Pulmonary artery endothelial cell (primary cell): ENCODE data around the gene IFITM1. TPM values are rescaled to one million over a fixed set of nuclear protein-coding genes. Genes with fewer than 3 reads are reported as not detected.
"Not testable (repeated sequence)": the region's sequence is repeated elsewhere in the genome, so short reads cannot be mapped to it uniquely, and the experiment has no call there.

Source experiments
- DNase-seq: peaks from one replicate; pipeline ENCODE4 v3.0.0-alpha.2; 2011; ENCODE audit warnings: low read depth, low spot score
- total RNA-seq: library from RNA; depleted of rRNA; stranded (reverse); fragments of >200 nt; gene quantifications from 2 replicates; pipeline ENCODE4 v1.2.3, GENCODE V29; 2014

Gene IFITM1
- total RNA-seq, 1 donor from 2014 or later = 7.9 TPM

- DNase-seq = no peak
Measured at GRCh38 chr11:282630-283360, 31.0 kb upstream of the IFITM1 start.

- DNase-seq = no peak
Measured at GRCh38 chr11:283405-284104, 30.3 kb upstream of the IFITM1 start.

GRCh38 chr11:284105-285020 lies 29.5 kb upstream of the IFITM1 start:
- DNase-seq = no peak

- DNase-seq = no peak
Measured at GRCh38 chr11:285021-285893, 28.6 kb upstream of the IFITM1 start.

- DNase-seq = no peak
Measured at GRCh38 chr11:285894-286220, 28.0 kb upstream of the IFITM1 start.

- not testable (repeated sequence) for DNase-seq
Measured at GRCh38 chr11:286977-287820, 26.6 kb upstream of the IFITM1 start.

- no peak for DNase-seq
Measured at GRCh38 chr11:287821-288477, 25.9 kb upstream of the IFITM1 start.

- no peak for DNase-seq
Measured at GRCh38 chr11:288478-289397, 25.1 kb upstream of the IFITM1 start, which contains the start of gene PGGHG. TSS of gene PGGHG (plus strand) at chr11:289126. CDS start at chr11:289817, 691 bp downstream.

- no peak for DNase-seq
Measured at GRCh38 chr11:289398-289711, 24.5 kb upstream of the IFITM1 start.

- DNase-seq = no peak
Measured at GRCh38 chr11:289712-290620, 23.9 kb upstream of the IFITM1 start.

- DNase-seq = no peak
Measured at GRCh38 chr11:290621-291231, 23.1 kb upstream of the IFITM1 start.

- no peak for DNase-seq
Measured at GRCh38 chr11:291281-292210, 22.3 kb upstream of the IFITM1 start.

- DNase-seq = no peak
Measured at GRCh38 chr11:292211-293121, 21.4 kb upstream of the IFITM1 start.

GRCh38 chr11:293271-293851 lies 20.5 kb upstream of the IFITM1 start:
- DNase-seq = no peak
